OCI-LY7 (cell line): Measurements from ENCODE around the gene PRCD.

Experiments
- CTCF ChIP-seq: fragments of 200-600 bp; sonication (generic); conservative IDR thresholded peaks from 2 replicates; pipeline ENCODE4 v1.5.1; 2014; ENCODE audit warnings: mild to moderate bottlenecking, antibody characterized with exemption, low read length, moderate library complexity, mixed read lengths
- EZH2phosphoT487 ChIP-seq: fragments of 200-600 bp; sonication (generic); IDR thresholded peaks from 2 replicates; pipeline ENCODE4 v1.6.1; 2018; ENCODE audit warnings: low read depth, borderline replicate concordance, mild to moderate bottlenecking, mixed run types, antibody characterized with exemption, low read length, moderate library complexity, mixed read lengths

DNA sequence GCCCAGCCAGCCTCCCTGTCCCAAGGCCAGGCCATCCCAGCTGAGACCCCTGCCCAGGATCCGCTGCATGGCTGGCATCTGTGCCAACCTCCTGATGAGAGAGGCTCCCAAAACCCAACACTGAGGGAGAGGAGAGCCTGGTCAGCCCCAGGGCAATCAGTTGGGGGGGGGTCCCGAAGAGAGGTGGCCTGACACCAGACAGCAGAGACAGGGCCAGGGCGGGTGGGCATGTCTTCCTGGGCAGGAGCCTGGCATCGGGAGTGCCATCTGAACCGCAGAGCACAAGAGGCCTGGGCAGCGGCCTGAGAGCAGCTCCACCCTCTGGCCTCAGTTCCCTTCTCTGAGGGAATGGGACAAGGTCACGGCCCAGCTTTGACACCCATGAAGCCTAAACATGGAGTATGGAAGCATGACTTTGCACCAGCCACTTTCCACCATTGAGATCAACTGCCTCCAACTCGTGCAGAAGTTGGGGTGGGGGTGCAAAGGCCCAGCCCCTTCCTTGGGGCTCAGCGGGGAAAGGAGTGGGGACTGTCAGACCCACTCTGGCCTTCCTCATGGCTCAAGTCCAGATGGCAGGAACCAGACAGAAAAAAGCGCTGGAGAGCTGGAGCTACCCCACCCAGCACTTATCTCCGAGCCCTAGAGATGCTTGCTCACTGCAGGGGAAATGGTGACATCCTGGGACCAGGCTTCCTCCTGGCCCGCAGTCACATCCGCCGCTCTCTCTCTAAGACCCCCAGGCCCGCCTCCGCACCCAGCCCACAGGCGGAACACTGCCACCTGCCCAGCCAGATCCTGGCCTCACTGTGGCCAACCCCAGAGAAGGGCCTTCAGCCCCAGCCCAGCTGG is 48.3 kb upstream of the PRCD start:
- TF ChIP-seq CTCF (0 out of 2 replicates have a peak, but pooled peaks have one; percentile 31), EZH2phosphoT487 (no peak)
